SU-DHL-6 (cell line): ENCODE data around the gene OR2T1.
"Not testable (repeated sequence)": the region's sequence is repeated elsewhere in the genome, so short reads cannot be mapped to it uniquely, and the experiment has no call there.

Experiments used
- H2AFZ ChIP-seq: fragments of 200-600 bp; sonication (generic); 2 replicates; pipeline ENCODE4 v1.6.1; 2014; ENCODE audit warnings: low read depth, mild to moderate bottlenecking, moderate library complexity, mixed read lengths, antibody characterized with exemption, low read length; ENCODE audit not compliant: severe bottlenecking
- H3F3A ChIP-seq: fragments of 200-600 bp; shearing (Covaris generic); 2 replicates; pipeline ENCODE4 v1.6.0; 2016; ENCODE audit warnings: antibody characterized with exemption, mild to moderate bottlenecking; ENCODE audit not compliant: insufficient read depth
- H3K27ac ChIP-seq: fragments of 200-600 bp; sonication (generic); 2 replicates; pipeline ENCODE4 v1.5.1; 2016; ENCODE audit warnings: low read depth, mild to moderate bottlenecking, low read length, moderate library complexity, mixed read lengths
- H3K27me3 ChIP-seq: fragments of 200-600 bp; sonication (generic), shearing (Covaris generic); 2 replicates; pipeline ENCODE4 v1.6.0; 2014; ENCODE audit warnings: mild to moderate bottlenecking, low read length
- H3K36me3 ChIP-seq: fragments of 200-600 bp; sonication (generic); 2 replicates; pipeline ENCODE4 v1.6.1; 2014; ENCODE audit warnings: mild to moderate bottlenecking, low read length, mixed read lengths
- H3K4me2 ChIP-seq: fragments of 300-600, 200-600 bp; shearing (Covaris generic), sonication (generic); 2 replicates; pipeline ENCODE4 v1.6.0; 2014; ENCODE audit warnings: low read length, low read depth, mild to moderate bottlenecking; ENCODE audit not compliant: poor library complexity, severe bottlenecking
- H3K4me3 ChIP-seq: fragments of 200-600 bp; sonication (generic); 2 replicates; pipeline ENCODE4 v1.5.1; 2014; ENCODE audit warnings: antibody characterized with exemption, low read length, mild to moderate bottlenecking, mixed read lengths; ENCODE audit not compliant: insufficient read depth, poor library complexity, severe bottlenecking
- H3K79me2 ChIP-seq: fragments of 200-600 bp; sonication (generic); 2 replicates; pipeline ENCODE4 v1.6.1; 2014; ENCODE audit warnings: mild to moderate bottlenecking, low read length, moderate library complexity; ENCODE audit not compliant: insufficient read depth
- H3K9ac ChIP-seq: fragments of 200-600 bp; sonication (generic); 2 replicates; pipeline ENCODE4 v1.7.0; 2014; ENCODE audit warnings: mild to moderate bottlenecking, low read length
- H3K9me2 ChIP-seq: fragments of 200-600 bp; sonication (generic); replicated peaks from 2 replicates; pipeline ENCODE4 v1.6.1; 2014; ENCODE audit warnings: low read length; ENCODE audit not compliant: insufficient read depth
- H3K9me3 ChIP-seq: fragments of 200-600 bp; sonication (generic); 2 replicates; pipeline ENCODE4 v1.6.1; 2014; ENCODE audit warnings: low read length, mixed read lengths; ENCODE audit not compliant: insufficient read depth
- H4K20me1 ChIP-seq: fragments of 200-600 bp; sonication (generic); 2 replicates; pipeline ENCODE4 v1.6.1; 2014; ENCODE audit warnings: low read depth, mild to moderate bottlenecking, antibody characterized with exemption, low read length, moderate library complexity, mixed read lengths

The OR2T1 gene

DNA sequence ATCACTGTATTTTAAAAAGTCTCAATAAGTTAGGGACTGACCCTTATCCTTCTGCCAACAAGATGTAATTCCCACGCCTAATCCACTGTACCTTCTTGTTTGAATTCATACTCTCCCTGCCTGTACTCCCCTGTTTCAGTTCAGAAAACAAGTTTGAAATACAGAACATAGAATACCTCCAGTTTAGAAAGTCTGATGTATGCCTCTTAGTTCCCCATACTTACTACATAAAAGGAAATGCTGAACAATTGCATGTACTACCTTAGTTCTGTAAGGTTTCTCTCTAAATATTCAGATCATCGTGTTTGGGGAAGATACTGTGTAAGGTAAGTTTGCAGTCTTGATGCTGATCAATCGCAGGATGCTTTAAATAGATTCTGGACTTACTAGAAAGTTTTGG is 33.5 kb downstream of the OR2T1 start:
- not testable (repeated sequence) for H3K4me3 ChIP-seq, H3K79me2 ChIP-seq, H3K36me3 ChIP-seq, H4K20me1 ChIP-seq, H3F3A ChIP-seq, H3K9me3 ChIP-seq, H3K4me2 ChIP-seq, H3K27me3 ChIP-seq, H3K9ac ChIP-seq, H3K9me2 ChIP-seq, H2AFZ ChIP-seq, H3K27ac ChIP-seq

DNA sequence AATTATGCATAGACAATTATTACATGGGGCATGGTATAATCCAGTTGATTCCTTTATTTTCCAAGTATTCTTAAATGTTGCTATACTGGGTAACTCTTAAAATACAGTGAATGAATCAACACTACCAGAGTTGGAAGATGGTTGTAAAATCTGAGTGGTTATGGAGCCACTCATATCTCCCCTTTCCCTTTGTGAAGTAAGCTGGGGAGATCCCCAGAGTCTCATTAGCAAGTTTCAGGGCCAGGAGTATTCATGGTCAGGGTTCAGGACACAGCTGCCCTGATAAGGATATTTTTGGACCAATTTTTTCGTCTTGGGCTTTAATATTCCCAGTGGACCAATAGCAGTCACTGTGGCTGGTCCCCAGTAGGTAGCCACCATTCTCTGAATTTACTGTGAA is 35.8 kb downstream of the OR2T1 start:
- not testable (repeated sequence) for H3F3A ChIP-seq, H3K9ac ChIP-seq, H3K9me2 ChIP-seq, H2AFZ ChIP-seq, H3K9me3 ChIP-seq, H4K20me1 ChIP-seq, H3K4me2 ChIP-seq, H3K36me3 ChIP-seq, H3K4me3 ChIP-seq, H3K79me2 ChIP-seq, H3K27ac ChIP-seq, H3K27me3 ChIP-seq

DNA sequence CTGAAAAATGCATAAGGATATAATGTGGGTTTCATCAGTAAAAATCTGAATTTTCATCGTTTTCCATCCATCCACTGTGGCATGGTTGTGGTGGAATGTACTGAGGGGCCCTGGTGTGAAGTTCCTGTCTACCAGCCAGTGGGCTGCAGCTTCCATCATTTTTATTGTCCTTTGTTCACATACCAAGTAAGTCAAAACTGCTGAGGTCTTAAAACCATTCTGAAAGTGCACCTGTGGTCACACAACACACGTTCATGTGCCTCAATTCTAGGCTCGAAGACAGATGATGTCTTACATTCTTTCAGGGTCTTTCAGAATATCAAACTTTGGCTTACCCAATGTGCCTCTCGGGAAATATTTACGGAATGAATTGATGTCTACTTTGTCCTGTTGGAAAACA is 36.4 kb downstream of the OR2T1 start:
- not testable (repeated sequence) for H3K27me3 ChIP-seq, H3K9ac ChIP-seq, H3K79me2 ChIP-seq, H3K36me3 ChIP-seq, H3K9me2 ChIP-seq, H3K4me2 ChIP-seq, H3F3A ChIP-seq, H2AFZ ChIP-seq, H3K27ac ChIP-seq, H3K9me3 ChIP-seq, H3K4me3 ChIP-seq, H4K20me1 ChIP-seq

DNA sequence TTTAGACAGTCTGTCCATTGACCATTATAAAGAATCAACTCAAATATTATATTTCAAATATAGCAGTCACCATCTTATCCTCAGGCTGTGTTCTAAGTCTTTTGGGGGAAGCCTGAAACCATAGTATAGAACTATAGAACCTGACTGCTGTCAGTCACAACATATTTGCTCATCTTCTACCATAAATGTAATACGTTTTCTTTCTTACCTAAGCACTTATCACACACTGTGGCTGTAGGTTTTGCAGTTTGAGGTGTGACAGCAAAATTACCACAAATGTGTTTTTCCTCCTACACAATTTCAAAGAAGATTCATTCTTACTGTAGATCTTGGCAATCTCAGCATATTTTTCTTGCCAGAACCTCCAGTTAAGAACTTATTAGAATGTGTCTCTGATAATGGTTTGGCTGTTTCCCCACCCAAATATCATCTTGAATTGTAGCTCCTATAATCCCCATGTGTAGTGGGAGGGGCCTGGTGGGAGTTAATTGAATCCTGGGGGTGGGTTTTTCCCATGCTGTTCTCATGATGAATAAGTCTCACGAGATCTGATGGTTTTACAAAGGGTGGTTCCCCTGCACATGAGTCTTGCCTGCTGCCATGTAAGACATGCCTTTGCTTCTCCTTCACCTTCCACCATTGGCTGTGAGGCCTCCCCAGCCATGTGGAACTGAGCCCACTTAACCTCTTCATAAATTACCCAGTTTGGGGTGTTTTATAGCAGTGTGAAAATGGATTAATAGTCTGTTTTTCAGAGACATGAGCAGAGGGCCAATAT is 39.8 kb downstream of the OR2T1 start:
- H3K9me3 ChIP-seq, H3K79me2 ChIP-seq, H3F3A ChIP-seq, H2AFZ ChIP-seq, H3K27me3 ChIP-seq, H3K9me2 ChIP-seq, H3K27ac ChIP-seq, H3K4me2 ChIP-seq, H4K20me1 ChIP-seq, H3K9ac ChIP-seq, H3K4me3 ChIP-seq, H3K36me3 ChIP-seq: not testable (repeated sequence)

DNA sequence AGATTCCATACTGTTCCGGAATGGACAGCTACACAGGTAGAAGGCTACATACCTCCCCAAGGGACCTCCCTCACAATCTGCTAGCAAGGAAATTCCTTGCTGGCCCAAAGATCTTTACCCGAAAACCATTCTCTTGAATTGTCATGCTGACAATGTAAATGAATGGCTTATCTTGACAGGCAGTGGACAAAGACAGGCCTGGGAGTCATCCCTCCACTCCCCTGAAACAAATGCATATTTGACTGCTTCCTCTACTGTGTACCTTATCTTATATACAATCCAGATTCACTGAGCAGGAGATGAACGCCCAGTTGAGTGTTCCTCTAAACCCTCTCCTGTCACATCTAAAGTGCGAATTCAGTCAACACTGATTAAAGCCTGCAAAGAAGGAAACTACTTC is 41.8 kb downstream of the OR2T1 start:
- not testable (repeated sequence) for H3K27me3 ChIP-seq, H4K20me1 ChIP-seq, H3K27ac ChIP-seq, H2AFZ ChIP-seq, H3K9me3 ChIP-seq, H3K79me2 ChIP-seq, H3F3A ChIP-seq, H3K9ac ChIP-seq, H3K4me3 ChIP-seq, H3K9me2 ChIP-seq, H3K4me2 ChIP-seq, H3K36me3 ChIP-seq

DNA sequence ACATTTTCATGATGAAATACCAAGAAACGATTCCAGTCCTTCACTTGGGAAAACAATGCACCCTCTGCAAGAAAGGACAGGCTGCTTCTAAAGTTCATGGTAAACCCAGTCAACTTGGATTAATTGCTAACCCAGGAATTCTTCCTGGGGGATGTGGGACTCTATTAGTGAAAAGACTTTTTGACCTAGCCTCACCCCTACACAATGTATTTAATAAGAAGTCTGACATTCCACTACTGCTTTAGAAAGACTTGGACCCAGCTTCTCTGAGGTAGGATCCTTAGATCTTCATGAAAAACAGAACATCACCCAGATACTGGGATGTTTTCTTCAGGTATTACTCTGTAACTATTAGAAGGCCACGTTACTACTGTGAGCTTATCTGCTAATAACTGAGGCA is 42.6 kb downstream of the OR2T1 start, which contains the start of gene OR2T2:
Gene OR2T2, plus strand, starts transcription at position 239 of the 400 bp plus-strand sequence. CDS start 7,161 bp downstream, outside the sequence.
- not testable (repeated sequence) for H3K36me3 ChIP-seq, H2AFZ ChIP-seq, H3K9me2 ChIP-seq, H3F3A ChIP-seq, H3K79me2 ChIP-seq, H3K27ac ChIP-seq, H3K27me3 ChIP-seq, H3K4me2 ChIP-seq, H4K20me1 ChIP-seq, H3K9me3 ChIP-seq, H3K4me3 ChIP-seq, H3K9ac ChIP-seq

DNA sequence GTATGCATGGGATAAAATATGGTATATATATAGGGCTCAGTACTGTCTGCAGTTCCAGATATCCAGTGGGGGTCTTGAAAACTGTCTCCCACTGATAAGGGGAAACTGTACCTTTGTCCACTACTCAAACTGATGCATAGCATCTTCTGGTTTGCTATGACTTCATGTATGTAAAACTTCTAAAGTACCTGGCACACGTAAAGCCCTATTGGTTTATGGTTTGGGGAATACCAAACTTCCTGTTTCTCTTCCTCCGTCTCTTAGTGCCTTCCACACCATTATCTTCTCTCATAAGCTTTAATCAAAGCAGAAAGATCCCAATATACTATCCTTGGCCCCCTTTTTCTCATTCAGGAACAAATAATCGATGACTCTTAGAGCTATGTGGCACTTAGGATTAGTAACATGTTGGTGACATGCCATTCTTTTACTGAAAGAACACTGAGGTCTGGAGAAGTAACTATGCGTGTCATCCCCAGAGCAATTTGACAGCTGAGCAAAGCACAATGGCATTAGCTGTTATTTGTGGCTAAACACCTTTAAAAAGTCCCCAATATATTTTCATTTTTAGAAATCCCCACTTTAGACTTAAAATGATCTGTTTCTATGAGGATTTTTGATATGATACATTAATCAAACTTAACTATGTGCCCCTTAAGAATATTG is 45.7 kb downstream of the OR2T1 start:
- not testable (repeated sequence) for H3K9ac ChIP-seq, H4K20me1 ChIP-seq, H2AFZ ChIP-seq, H3K27ac ChIP-seq, H3K9me3 ChIP-seq, H3K9me2 ChIP-seq, H3K4me3 ChIP-seq, H3K79me2 ChIP-seq, H3K4me2 ChIP-seq, H3F3A ChIP-seq, H3K36me3 ChIP-seq, H3K27me3 ChIP-seq

DNA sequence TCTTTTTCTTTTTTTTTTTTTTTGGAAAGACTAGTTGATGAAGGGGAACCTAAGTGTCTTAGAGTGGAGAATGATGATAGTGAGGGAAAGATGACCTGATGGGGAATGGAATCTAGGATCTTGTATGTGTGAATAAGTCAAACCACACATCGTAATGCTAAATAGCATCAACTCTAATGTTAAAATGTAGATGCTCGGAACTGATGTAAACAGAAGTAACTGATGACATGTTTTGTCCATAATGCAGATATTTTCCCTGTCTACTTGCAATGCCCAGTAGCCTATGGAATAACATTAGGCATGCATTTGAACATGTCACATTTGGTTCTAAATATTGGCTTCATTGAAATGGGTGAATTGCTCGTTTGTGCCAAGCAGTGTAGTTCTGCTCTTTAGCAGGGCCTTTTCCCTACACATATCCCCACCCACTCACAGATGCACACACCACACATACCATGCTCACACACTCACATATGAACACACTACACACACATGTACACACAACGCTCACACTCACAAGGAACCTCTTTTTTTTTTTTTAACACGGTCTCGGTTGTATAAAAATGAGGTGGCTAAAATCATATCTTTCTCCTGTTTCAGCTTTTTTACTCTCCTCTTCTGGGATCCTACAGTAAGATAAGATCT is 47.1 kb downstream of the OR2T1 start:
- not testable (repeated sequence) for H3F3A ChIP-seq, H3K9ac ChIP-seq, H3K79me2 ChIP-seq, H3K27me3 ChIP-seq, H3K9me2 ChIP-seq, H2AFZ ChIP-seq, H3K4me2 ChIP-seq, H3K27ac ChIP-seq, H3K9me3 ChIP-seq, H4K20me1 ChIP-seq, H3K4me3 ChIP-seq, H3K36me3 ChIP-seq
